GM19099 (cell line): ENCODE data around the gene MAP2K1.

Source experiments
- POLR2A ChIP-seq: IDR thresholded peaks from 3 replicates; pipeline ENCODE4 v1.6.1; 2011; ENCODE audit warnings: low read depth; ENCODE audit not compliant: insufficient read length; ENCODE audit errors: extremely low read depth

The MAP2K1 gene

GRCh38 chr15:66489179-66489791 lies 102.6 kb downstream of the MAP2K1 start:
- TF ChIP-seq POLR2A, result no peak

- TF ChIP-seq POLR2A, result no peak
Observed at GRCh38 chr15:66491846-66492245, 105.1 kb downstream of the MAP2K1 start.

GRCh38 chr15:66494262-66494661 lies 107.5 kb downstream of the MAP2K1 start:
- no peak for TF ChIP-seq POLR2A

GRCh38 chr15:66496951-66497501 lies 110.3 kb downstream of the MAP2K1 start:
- no peak for TF ChIP-seq POLR2A

GRCh38 chr15:66497502-66498455 lies 111.1 kb downstream of the MAP2K1 start, which contains the start of gene SNAPC5:
Gene SNAPC5, minus strand, starts transcription at chr15:66497762. Its CDS starts 31 bp downstream, at chr15:66497731.
- peak; percentile 81 for TF ChIP-seq POLR2A

GRCh38 chr15:66498501-66499386 lies 112.0 kb downstream of the MAP2K1 start:
- no peak for TF ChIP-seq POLR2A

- no peak for TF ChIP-seq POLR2A
Observed at GRCh38 chr15:66502491-66502890, 115.8 kb downstream of the MAP2K1 start.

GRCh38 chr15:66503780-66504562 lies 117.3 kb downstream of the MAP2K1 start:
- TF ChIP-seq POLR2A, result no peak

GRCh38 chr15:66504563-66505429 lies 118.1 kb downstream of the MAP2K1 start, which contains the start of the genes RPL4 and ZWILCH:
Gene RPL4, minus strand, starts transcription at chr15:66504855. Its CDS starts 65 bp downstream, at chr15:66504790.
Gene ZWILCH, plus strand, starts transcription at chr15:66505326. Its CDS starts 13 bp downstream, at chr15:66505339.
- peak; percentile 97 for TF ChIP-seq POLR2A

- no peak for TF ChIP-seq POLR2A
Observed at GRCh38 chr15:66505430-66505811, 118.7 kb downstream of the MAP2K1 start.

- no peak for TF ChIP-seq POLR2A
Observed at GRCh38 chr15:66505818-66506217, 119.1 kb downstream of the MAP2K1 start.

GRCh38 chr15:66508293-66508883 lies 121.7 kb downstream of the MAP2K1 start:
- TF ChIP-seq POLR2A, result peak; percentile 27
